Measurements from ENCODE around the gene FAM13A. TPM values are rescaled to one million over a fixed set of nuclear protein-coding genes. Genes with fewer than 3 reads are reported as not detected.

The FAM13A gene
- total RNA-seq, 1 donor from 2014 or later: 32.2 TPM

DNA sequence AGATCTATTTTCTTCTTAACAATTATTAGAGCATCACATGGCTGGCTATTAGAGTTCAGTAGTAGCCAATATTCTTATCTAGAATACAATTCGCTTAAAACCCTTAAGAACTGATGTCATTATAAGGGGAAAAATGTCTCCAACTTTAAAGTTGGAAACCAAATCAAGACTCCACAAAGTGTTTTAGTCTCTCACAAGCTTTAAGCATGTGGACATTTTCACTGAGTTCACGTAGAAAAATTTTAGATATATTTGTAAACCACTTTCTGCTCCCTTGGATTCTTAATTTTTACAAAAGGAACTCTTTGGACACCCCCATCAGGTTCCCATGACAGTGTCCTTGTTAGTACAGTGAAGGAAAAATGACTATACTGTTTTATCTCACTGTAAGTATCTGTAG lies 235.5 kb downstream of the FAM13A start:
- H3K9me3 ChIP-seq: no peaks in the 10 kb centered on the region
- H3K27ac ChIP-seq: peak overlapping the region; percentile 95
- intact Hi-C loops (cut with DNase I): loop anchor here (10.0 kb wide), 1 partner anchor 297 kb away; the partner anchor contains the start of gene PYURF
- no peaks in the 10 kb centered on the region for H3K27me3 ChIP-seq
- H3K4me3 ChIP-seq: peak overlapping the region; percentile 17 to 56
- H3K36me3 ChIP-seq: no peaks in the 10 kb centered on the region
- DNase-seq (ENCODE audit: extremely low spot score in 2 of 2): no peak
- TF ChIP-seq, protein P1, sequence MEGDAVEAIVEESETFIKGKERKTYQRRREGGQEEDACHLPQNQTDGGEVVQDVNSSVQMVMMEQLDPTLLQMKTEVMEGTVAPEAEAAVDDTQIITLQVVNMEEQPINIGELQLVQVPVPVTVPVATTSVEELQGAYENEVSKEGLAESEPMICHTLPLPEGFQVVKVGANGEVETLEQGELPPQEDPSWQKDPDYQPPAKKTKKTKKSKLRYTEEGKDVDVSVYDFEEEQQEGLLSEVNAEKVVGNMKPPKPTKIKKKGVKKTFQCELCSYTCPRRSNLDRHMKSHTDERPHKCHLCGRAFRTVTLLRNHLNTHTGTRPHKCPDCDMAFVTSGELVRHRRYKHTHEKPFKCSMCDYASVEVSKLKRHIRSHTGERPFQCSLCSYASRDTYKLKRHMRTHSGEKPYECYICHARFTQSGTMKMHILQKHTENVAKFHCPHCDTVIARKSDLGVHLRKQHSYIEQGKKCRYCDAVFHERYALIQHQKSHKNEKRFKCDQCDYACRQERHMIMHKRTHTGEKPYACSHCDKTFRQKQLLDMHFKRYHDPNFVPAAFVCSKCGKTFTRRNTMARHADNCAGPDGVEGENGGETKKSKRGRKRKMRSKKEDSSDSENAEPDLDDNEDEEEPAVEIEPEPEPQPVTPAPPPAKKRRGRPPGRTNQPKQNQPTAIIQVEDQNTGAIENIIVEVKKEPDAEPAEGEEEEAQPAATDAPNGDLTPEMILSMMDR (IDR thresholded peaks at IDR 0.05): no peak
- TF ChIP-seq POLR2A (IDR thresholded peaks at IDR 0.05) (no peak), POLR2AphosphoS5 (IDR thresholded peaks at IDR 0.05; ENCODE audit: insufficient read depth in 1 of 2, low read depth in 1 of 2) (no peak)
- peaks cover 47% of the 10 kb centered on the region for H3K4me1 ChIP-seq

- H3K36me3 ChIP-seq: no peaks in the 10 kb centered on the region
- TF ChIP-seq POLR2AphosphoS5 (IDR thresholded peaks at IDR 0.05; ENCODE audit: insufficient read depth in 1 of 2, low read depth in 1 of 2) (no peak), POLR2A (IDR thresholded peaks at IDR 0.05) (no peak)
- TF ChIP-seq, protein P1 (IDR thresholded peaks at IDR 0.05): no peak
- no peaks in the 10 kb centered on the region for H3K9me3 ChIP-seq
- intact Hi-C loops (cut with DNase I): loop anchor here (10.0 kb wide), 1 partner anchor 296 kb away; the partner anchor contains the start of gene PYURF
- H3K4me3 ChIP-seq: peak overlapping the region; percentile 17 to 56
- peaks cover 47% of the 10 kb centered on the region for H3K4me1 ChIP-seq
- H3K27ac ChIP-seq: peak overlapping the region; percentile 95
- no peak for DNase-seq (ENCODE audit: extremely low spot score in 2 of 2)
- no peaks in the 10 kb centered on the region for H3K27me3 ChIP-seq
Observed at GRCh38 chr4:88820698-88821415, 236.1 kb downstream of the FAM13A start.

- no peaks in the 10 kb centered on the region for H3K36me3 ChIP-seq
- peaks cover 47% of the 10 kb centered on the region for H3K4me1 ChIP-seq
- TF ChIP-seq, protein P1 (IDR thresholded peaks at IDR 0.05): no peak
- TF ChIP-seq POLR2AphosphoS5 (IDR thresholded peaks at IDR 0.05; ENCODE audit: insufficient read depth in 1 of 2, low read depth in 1 of 2) (no peak), POLR2A (IDR thresholded peaks at IDR 0.05) (no peak)
- no peaks in the 10 kb centered on the region for H3K9me3 ChIP-seq
- intact Hi-C loops (cut with DNase I): loop anchor here (5.0 to 10.0 kb wide), 2 partner anchors 202 to 295 kb away; partner anchors contain the start of gene PYURF
- H3K4me3 ChIP-seq: peak overlapping the region; percentile 17 to 56
- DNase-seq (ENCODE audit: extremely low spot score in 2 of 2): no peak
- no peaks in the 10 kb centered on the region for H3K27me3 ChIP-seq
- H3K27ac ChIP-seq: peak overlapping the region; percentile 95
Observed at GRCh38 chr4:88819818-88820697, 236.9 kb downstream of the FAM13A start.

DNA sequence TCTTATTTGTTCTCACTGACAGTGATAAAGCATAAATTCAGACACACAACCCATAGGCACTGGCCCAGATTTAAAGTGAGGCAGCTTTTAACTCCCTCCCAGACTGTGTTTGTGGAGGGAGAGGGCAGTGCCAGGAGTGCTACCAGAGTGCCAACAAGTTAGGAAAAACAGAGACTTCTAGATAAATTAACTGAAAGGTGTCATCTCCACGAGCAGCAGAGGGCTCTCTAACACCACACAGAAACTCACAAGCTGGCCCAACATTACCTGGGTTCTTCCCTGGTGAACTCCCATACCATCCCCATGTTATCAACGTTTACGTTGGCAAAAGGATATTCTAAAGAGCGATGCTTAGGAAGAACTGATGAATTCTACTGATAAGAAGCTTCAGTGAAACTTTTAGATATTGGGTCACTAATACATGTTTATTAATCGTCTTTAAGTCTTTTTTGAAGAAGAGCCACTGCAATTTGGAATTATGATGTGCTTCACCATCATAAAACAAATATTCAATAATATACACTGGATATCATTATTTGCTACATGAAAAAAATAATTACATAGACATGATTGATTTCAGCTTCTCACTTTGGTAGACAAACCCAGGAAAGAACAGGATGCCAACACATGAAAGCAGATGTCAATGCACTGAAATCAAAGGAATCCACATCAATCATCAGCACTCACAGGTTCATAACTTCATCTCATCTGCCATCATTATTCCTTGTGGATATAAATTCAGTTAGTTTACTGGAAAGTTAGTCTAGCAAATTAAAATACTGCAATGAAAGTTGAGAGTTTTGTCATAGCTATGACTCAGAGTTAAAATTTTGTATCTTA lies 238.1 kb downstream of the FAM13A start:
- no peak for DNase-seq (ENCODE audit: extremely low spot score in 2 of 2)
- Histone ChIP-seq H3K27ac (peak overlapping the region; percentile 59), H3K36me3 (no peaks in the 10 kb centered on the region), H3K27me3 (no peaks in the 10 kb centered on the region), H3K9me3 (no peaks in the 10 kb centered on the region), H3K4me1 (peaks cover 47% of the 10 kb centered on the region), H3K4me3 (no peak overlapping the region)
- intact Hi-C loops (cut with DNase I): loop anchor here (5.0 kb wide), 1 partner anchor 203 kb away; no protein-coding TSS in a partner anchor
- TF ChIP-seq POLR2A (IDR thresholded peaks at IDR 0.05) (no peak), POLR2AphosphoS5 (IDR thresholded peaks at IDR 0.05; ENCODE audit: insufficient read depth in 1 of 2, low read depth in 1 of 2) (peak in 1 of 2 donors; percentile 25)
- TF ChIP-seq, protein P1 (IDR thresholded peaks at IDR 0.05): peak; percentile 19 to 62 (median 50)

Data from vagina (tissue), 2 donors.